ENCODE results near the gene ADAT1. TPM values are rescaled to one million over a fixed set of nuclear protein-coding genes. Genes with fewer than 3 reads are reported as not detected.

The ADAT1 gene
- total and polyA plus RNA-seq, 2 of the 8 experiments (the other 6 are each of a cell fraction or from before 2014, with no cell fraction given): 30.7 to 44.7 TPM

- Histone ChIP-seq H4K8ac (ENCODE audit: extremely low read depth, insufficient read depth, low read length) (no peak overlapping the region), H4K5ac (ENCODE audit: insufficient read length, low read depth, low read length) (no peak overlapping the region), H2BK20ac (ENCODE audit: low read length) (no peak overlapping the region), H3K9ac (replicated peaks in 1 of 4; ENCODE audit: extremely low read depth in 1 of 4, low read depth in 3 of 4, low read length in 3 of 4) (no peak overlapping the region), H3K18ac (ENCODE audit: extremely low read depth, low read length) (no peak overlapping the region), H2AK5ac (ENCODE audit: low read depth, low read length) (no peak overlapping the region), H3K23ac (ENCODE audit: insufficient read length) (no peak overlapping the region), H3K23me2 (ENCODE audit: low read depth, low read length) (no peaks in the 10 kb centered on the region), H4K20me1 (replicated peaks in 1 of 2; ENCODE audit: control insufficient read depth in 1 of 2, insufficient read depth in 2 of 2, low read length in 2 of 2) (no peaks in the 10 kb centered on the region), H3K79me2 (ENCODE audit: control insufficient read depth in 1 of 2, insufficient read depth in 2 of 2, low read length in 2 of 2) (no peaks in the 10 kb centered on the region), H3K27ac (ENCODE audit: low read depth, low read length) (no peak overlapping the region), H2BK120ac (replicated peaks; ENCODE audit: low read depth, low read length) (no peak overlapping the region), H3K4me1 (replicated peaks in 1 of 4; ENCODE audit: control insufficient read depth in 3 of 4, insufficient read depth in 4 of 4, low read length in 3 of 4) (peaks cover 0 to 12% (median 2%) of the 10 kb centered on the region in 4 experiments; a peak in 3 of 7 replicates), H3K14ac (ENCODE audit: insufficient read length) (no peak overlapping the region), H3K27me3 (replicated peaks in 1 of 4; ENCODE audit: control insufficient read depth in 3 of 4, extremely low read depth in 1 of 4, insufficient read depth in 3 of 4, low read length in 3 of 4) (no peaks in the 10 kb centered on the region), H3K4me3 (ENCODE audit: extremely low read depth in 1 of 4, insufficient read depth in 2 of 4, low read depth in 3 of 4, low read length in 4 of 4) (no peak overlapping the region), H3K4ac (replicated peaks; ENCODE audit: insufficient read length, low read depth, low read length) (no peak overlapping the region), H3K79me1 (ENCODE audit: low read depth, low read length) (peaks cover 3% of the 10 kb centered on the region; the same call in 1 of the 2 replicates), H2BK5ac (ENCODE audit: low read depth, low read length) (no peak overlapping the region), H4K91ac (replicated peaks; ENCODE audit: insufficient read length, low read length) (no peak overlapping the region), H3K56ac (replicated peaks; ENCODE audit: insufficient read length, low read depth, low read length) (no peak overlapping the region), H3K36me3 (ENCODE audit: control insufficient read depth in 2 of 4, insufficient read depth in 4 of 4, low read length in 3 of 4) (peaks cover 2 to 29% (median 14%) of the 10 kb centered on the region in 4 experiments; a peak in 4 of 8 replicates), H2BK15ac (ENCODE audit: low read length) (no peak overlapping the region), H3K4me2 (ENCODE audit: insufficient read depth in 1 of 2, low read depth in 2 of 2, low read length in 2 of 2) (no peak overlapping the region), H2AFZ (ENCODE audit: low read length) (no peak overlapping the region), H3K9me3 (ENCODE audit: insufficient read depth in 2 of 2, low read depth in 1 of 2, low read length in 1 of 2) (no peaks in the 10 kb centered on the region), H2BK12ac (ENCODE audit: low read depth, low read length) (no peak overlapping the region)
- CTCF ChIA-PET (ENCODE audit: partially characterized antibody): interaction anchor here (0.6 to 1.3 kb wide), 5 partner anchors 11 to 114 kb away, joined by 3 read pairs; partner anchors contain the start of genes TERF2IP and TMEM170A
- DNase-seq (ENCODE audit: low read depth in 1 of 2, low spot score in 2 of 2): no peak
- no peak for FAIRE-seq
- POLR2A ChIA-PET (ENCODE audit: partially characterized antibody): interaction anchor here (1.4 kb wide), 1 partner anchor 12 kb away, joined by 4 read pairs; no protein-coding TSS in a partner anchor
- 86% methylated on average over 7 of the region's 7 CpGs; no CpG with 5 or more reads in 1 of the 2 experiments for WGBS, 2 experiments (ENCODE audit: extremely low coverage in 1 of 2, insufficient coverage in 1 of 2, insufficient read length in 1 of 2, insufficient replicate concordance in 2 of 2, low coverage in 1 of 2, low lambda C conversion rate in 2 of 2, missing lambda C conversion rate in 1 of 2)
- TF ChIP-seq CEBPB (IDR thresholded peaks at IDR 0.05; ENCODE audit: low read depth, low read length) (no peak), MAX (IDR thresholded peaks at IDR 0.05) (no peak), RNF2 (IDR thresholded peaks at IDR 0.05; ENCODE audit: borderline replicate concordance, low read depth, low read length, missing control alignments, poor library complexity, severe bottlenecking) (no peak), CHD2 (IDR thresholded peaks at IDR 0.05; ENCODE audit: low read length) (no peak)
These were observed 43.7 kb downstream of the ADAT1 start for GRCh38 chr16:75579281-75579834.

Data from H1 (cell line).